ENCODE results near the gene TCF3.
"Not testable (repeated sequence)": the region's sequence is repeated elsewhere in the genome, so short reads cannot be mapped to it uniquely, and the experiment has no call there.

Gene TCF3

DNA sequence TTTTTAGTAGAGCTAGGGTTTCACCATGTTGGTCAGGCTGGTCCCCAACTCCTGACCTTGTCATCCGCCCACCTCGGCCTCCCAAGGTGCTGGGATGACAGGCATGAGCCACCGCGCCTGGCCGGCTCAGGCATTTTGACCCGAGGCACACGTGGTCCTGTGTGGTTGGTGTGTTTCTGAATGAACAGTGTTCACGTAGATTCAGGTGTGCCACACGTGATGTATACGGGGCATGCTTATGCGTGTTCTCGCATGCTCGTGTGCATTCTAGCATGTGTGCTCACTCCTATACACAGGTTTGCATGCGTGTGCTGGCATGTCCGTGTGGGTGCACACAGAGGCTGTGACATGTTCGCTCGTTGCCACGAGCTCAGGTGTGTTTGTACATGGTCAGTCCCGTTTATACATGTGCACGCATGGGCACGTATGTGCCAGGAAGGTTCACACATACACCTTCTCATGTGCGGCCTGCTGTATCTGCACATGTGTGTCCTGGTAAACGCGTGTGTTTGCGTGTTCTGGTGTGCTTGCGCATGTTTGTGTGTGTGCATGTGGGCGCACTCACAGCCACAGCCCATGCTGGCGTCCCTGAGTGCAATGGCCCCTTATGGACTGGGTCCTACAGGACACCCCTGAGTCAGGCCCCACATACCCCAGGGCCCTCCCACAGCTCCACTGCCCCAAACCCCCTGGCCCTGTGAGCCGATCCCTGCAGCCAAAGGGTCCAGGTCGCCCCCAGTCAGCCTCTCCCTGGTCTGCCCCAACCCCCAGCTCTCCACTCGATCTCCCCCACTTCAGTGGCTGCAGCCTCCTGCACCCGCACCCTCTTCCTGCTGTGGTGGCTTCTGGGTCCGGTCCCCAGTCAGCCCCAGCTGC lies 20.6 kb upstream of the TCF3 start:
- no peak for DNase-seq

DNA sequence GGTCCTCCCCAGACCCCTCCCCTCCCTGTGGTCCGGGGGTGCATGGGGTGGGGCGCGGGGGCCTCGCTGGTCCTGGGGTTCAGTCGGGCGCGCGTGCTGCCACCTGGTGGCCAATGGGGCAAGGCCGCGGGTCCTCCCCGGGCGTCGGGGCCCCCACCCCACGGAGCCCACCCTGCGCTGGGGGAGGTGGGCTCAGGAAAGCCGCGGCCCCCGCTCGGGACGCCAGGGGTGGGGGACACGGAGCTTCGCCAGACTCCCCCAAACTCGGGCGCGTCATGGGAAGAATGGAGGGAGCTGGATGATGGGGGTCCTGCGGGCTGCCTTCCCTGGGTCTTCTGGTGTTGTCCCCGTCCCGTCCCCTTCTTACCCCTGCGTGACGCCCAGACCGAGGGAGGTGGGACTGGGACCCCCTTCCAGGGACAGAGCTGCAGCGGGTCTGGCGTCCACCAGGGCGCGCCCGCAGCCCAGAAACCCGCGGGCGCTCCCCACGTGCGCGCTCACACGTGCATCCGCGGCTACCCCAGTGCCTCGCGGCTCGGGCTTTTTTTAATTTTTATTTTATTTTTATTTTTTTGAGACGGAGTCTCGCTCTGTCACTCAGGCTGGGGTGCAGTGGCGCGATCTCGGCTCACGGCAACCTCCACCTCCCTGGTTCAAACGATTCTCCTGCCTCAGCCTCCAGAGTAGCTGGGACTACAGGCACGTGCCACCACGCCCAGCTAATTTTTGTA lies 19.8 kb upstream of the TCF3 start:
- no peak for DNase-seq

DNA sequence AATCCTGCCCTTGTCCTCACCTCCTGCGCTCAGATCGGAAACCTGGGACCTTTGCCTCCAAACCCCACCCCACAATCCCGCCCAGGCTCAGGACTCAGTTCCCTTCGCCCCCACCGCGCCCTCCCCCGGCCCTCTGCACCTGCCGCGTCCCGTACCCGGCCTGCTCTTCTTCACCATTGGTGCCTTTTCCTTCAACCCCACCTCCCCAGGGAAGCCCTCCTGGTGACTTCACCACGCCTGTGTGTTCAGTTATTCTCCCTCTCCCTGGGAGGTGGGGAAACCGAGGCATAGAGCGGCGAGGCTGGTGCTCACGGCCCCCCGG lies 19.3 kb upstream of the TCF3 start:
- no peak for DNase-seq

DNA sequence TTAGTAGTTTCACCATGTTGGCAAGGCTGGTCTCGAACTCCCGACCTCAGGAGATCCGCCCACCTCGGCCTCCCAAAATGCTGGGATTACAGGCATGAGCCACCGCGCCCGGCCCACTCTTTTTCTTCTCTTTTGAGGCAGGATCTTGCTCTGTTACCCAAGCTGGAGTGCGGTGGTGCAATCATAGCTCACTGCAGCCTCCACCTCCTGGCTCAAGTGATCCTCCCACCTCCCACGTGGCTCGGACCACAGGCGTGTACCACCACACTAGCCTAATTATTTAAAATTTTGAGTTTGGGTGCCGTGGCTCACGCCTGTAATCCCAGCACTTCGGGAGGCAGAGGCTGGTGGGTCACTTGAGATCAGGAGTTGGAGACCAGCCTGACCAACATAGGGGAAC lies 18.3 kb upstream of the TCF3 start:
- not testable (repeated sequence) for DNase-seq

DNA sequence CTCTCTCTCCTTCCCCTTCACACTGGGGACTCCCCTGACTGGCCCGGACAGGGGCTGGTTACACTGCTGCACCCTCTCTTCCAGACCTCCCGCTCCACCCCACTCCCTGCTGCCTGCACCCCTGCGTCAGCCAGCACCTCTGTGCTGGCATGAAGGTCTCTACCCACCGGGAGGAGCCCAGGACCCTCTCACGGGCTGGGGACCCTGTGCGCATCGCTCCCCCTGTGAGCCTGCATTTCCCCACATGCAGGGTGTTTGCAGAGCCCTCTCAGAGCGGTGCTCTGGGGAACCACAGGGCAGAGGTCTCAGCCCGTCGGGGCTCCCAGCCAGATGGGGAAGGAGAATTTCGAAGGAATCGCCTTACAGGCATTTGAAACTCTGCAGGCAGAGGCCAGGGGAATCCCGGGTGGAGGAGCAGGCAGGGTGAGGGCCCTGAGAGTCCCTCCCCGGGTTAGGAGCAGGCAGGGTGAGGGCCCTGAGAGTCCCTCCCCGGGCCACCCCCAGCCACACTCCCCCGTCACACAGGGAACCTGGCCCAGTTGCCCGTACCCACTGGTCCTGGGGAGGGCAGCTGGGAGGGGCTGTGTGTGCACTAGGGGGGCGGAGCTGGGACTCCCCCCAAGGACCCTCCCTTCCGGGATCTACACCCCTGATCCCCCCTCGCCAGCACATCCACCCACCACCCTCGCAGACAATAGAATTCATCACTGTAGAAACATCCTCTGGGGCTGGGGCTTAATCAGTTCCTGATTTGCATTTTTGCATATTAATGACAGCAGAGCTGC lies 16.3 kb upstream of the TCF3 start:
- no peak for DNase-seq

DNA sequence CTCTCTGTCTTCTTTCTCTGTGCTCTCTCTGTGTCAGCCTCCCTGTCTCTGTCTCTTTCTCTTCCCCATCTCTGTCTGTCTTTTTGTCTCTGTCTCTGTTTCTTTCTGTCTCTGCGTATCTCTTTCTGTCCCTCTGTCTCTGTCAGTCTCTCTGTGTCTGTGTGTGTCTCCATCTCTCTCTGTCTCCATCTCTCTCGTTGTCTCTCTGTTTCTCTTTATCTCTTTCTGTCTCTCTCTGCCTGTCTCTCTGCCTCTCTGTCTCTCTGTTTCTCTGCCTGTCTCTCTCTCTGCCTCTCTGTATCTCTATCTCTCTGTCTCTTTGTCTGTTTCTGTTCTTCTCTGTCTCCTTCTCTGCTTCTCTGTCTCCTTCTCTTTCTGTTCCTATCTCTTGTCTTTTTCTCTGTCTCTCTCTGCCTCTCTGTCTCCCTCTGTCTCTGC lies 15.7 kb upstream of the TCF3 start:
- no peak for DNase-seq

DNA sequence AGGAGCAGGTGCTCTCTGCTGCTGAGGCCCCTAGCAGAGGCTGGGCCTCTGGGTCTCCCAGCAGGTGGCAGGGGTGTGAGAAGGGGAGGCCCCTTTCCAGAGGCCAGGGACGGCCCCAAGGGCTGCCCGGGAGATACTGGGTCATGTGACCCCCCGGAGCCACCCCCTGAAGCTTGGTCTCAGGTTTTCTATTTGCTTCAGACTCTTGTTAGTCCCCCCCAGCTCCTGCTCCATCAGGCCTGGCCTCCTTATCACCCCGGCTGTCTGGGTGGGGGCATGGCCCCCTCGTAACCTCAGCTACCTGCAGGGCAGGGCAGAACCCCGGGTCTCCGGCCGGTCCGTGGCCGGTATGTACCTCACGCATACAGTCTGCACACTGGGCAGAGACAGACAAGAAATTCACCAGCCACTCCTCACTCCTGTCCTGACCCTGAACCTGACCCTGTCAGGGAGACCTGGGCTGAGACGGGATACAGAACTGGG lies 13.2 kb upstream of the TCF3 start:
- no peak for DNase-seq

DNA sequence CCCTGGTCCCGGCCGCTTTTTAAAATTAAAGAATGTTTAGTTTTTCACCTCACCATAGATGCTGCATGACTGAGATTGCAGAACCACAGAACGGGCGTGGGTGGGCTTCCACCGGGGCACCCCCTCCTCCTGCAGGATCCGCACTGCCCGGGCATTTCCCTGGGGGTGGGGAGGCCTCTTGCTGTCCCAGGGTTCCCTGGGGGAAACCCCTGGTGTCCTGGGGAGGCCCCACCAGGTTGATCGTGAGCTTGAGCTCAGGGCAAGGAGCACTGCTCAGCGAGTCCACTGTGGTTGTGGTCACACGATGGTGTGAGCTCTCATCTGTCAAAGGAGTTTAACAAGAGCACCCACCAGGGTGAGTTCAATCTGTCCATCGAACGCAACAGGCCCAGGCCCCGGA lies 11.4 kb upstream of the TCF3 start:
- no peak for DNase-seq

DNA sequence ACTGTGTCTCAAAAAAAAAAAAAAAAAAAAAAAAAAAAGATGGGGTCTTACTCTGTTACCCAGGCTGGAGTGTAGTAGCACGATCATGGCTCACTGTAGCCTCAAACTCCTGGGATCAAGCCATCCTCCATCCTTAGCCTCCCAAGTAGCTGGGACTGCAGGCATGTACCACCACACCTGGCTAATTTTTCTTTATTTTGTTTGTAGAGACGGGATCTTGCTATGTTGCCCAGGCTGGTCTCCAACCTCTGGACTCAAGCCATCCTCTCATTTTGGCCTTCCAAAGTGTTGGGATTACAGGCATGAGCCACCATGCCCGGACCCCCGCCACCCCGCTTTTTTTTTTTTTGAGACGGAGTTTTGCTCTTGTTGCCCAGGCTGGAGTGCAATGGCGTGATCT lies 10.8 kb upstream of the TCF3 start:
- DNase-seq = not testable (repeated sequence)

DNA sequence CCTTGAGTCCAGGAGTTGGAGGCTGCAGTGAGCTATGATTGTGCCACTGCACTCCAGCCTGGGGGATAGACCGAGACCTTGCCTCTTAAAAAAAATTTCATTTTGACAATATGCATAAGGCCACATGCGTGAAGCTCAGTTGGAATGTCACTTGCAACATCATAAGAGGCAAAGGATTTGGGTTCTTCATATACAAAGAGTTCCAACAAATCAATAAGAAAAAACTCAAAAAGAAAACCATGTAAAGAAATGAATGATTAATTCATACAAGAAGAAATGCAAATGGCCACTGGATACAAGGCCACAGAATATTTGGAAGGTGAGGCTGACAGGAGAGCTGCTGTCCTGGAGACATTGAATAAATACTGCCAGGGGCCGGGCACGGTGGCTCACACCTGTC lies 9.6 kb upstream of the TCF3 start:
- DNase-seq = no peak

DNA sequence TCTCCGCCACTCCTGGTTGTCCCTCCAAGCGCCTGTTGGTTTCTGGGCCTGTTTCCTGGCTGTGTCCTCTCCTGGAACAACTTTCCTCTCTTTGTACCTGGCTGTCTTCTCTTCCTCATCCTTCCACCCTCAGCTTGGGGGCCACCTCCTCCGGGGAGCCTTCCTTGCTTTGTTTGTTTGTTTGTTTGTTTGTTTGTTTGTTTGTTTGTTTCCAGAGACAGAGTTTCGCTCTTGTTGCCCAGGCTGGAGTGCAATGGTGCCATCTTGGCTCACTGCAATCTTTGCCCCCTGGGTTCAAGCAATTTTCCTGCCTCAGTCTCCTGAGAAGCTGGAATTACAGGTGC lies 6.6 kb upstream of the TCF3 start:
- DNase-seq = no peak

DNA sequence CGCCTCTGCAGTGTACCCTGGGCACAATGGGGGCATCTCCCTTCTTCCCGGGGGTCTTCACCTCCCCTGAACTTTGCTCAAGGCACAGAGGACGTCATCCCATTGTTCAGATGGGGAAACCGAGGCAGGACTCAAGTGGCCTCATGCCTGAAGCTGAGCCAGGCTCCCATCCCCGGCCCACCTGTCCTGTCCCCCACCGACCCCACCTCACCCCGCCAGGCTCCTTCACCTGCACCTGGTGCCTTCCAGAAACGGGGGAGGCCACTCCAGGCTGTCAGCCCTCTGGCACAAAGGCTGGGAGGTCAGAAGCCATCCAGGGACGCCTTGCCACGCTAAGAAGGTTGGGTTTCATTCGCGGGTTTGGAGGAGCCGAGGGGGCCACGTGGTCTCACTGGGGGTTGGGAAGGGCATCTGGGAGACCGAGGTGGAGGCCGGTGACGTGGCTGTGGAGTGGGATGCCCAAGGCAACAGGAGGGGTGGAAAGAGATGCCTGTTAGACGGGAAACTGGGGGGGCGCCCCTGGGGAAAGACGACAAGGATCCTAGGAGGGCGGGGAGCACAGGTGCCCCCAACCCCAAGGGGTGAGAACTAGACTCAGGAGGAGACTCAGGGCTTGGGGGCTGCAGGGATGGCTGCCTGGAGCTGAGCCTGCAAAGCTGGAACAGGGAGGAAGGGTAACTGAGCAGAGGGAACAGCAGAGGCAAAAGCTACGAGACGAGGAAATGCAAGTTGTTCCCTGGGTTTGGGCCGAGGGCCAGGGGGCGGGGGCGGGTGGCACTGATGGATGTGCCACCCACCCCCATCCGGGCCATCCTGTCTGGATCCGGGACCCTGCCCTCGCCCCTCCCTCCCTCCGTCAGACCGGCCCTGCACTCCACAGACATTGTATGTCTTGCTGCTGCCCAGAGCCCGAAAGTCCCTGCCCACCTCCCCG lies 6.0 kb upstream of the TCF3 start:
- no peak for DNase-seq

DNA sequence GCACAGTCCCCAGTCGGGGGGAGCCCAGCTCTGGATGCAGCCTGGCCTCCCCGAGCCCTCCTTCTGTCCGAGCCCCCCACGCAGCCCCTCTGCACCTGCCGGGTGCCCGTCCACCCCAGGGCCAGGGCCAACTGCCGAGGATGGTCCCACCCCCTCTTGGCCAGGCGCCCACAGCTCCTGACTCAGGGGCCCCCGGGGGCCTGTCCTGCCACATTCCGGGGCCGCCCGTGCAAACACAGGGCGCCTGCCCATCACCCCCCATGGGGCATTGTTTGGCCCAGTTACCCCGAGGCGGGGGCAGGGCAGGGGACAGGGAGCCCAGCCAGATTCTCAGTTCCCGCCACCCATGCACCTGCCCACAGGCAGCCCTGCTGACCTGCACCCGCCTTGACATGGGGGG lies 5.3 kb upstream of the TCF3 start:
- no peak for DNase-seq

DNA sequence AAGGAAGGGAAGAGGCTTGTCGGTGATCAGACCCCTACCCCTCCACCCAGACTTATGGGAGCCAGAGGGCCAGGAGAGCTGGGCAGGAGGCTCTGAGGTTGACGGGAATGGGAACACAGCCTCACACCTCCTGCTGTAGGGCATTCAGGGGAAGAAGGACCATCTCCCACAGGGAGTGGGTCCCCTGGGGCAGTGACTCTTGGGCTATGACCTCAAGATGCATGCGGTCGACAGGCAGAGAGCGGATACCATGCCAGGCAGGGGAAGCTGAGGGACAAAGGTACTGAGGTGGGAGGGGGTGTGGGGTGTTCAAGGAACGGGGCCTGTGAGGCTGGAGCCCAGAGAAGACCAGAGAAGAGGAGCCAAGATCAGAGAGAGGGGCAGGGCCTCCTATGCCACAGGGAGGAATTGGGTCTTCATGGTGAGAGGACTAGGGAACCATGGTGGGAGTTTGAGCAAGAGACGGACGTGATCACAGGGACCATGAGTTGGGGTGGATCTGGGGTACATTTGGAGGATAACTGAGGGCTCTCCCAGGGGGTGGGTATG lies 4.6 kb upstream of the TCF3 start:
- no peak for DNase-seq

DNA sequence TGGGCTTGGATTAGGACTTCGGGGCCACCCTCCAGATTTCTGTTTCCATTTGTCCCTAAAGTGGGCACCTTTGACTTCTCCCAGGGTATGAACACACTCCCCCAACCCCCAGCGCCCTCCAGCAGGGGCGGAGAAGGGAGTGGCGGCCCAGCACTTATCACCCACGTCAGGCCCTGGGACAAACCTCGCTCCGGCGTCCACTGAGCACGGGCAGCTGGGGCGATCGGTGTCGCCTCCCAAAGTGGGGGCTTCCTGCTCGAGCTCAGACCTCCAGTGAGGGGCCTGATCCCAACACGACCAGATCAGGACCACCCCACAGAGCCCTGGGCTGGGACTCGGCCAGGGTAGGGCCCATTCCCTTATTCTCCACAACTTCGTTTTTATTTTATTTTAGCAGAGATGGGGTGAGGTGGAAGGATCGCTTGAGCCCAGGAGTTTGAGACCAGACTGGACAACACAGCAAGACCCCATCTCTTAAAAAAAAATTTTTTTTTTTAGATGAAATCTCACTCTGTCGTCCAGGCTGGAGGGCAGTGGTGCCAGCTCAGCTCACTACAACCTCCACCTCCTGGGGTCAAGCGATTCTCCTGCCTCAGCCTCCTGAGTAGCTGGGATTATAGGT lies 3.7 kb upstream of the TCF3 start:
- no peak for DNase-seq

DNA sequence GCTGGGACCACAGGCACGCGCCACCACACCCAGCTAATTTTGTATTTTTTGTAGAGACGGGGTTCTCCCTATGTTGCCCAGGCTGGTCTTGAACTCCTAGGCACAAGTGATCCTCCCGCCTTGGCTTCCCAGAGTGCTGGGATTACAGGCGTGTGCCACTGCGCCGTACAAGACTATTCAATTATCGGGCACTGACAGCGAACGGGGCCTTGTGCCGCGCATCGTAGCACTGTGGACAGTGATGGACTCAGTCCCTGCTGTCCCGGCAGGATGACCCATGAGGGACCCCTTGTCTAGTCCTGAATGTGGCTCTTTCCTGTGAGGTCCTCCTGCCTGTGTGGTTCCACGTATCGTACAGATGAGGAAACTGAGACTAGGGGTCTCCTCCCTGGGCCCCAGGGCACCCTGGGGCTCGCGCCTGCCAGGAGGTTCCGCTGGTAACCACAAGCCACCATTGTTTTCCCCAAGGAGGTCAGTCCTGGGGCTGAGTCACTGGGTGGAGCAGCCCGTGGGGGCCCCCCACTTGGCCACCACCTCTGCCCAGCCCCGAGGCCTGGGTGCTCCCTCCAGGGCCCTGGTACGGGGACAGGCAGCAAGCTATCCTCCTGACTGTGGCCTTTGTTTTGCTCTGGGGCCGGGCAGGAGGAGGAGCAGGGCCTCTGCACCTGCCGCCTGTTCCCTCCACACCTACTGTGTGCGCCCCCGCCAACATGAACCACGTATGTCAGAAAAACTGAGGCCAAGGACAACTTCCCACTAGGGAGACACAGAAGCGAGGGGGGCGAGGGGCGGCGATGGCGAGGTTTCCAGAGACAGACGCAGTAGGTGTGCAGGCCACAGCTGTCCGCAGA lies 2.9 kb upstream of the TCF3 start:
- DNase-seq = no peak

DNA sequence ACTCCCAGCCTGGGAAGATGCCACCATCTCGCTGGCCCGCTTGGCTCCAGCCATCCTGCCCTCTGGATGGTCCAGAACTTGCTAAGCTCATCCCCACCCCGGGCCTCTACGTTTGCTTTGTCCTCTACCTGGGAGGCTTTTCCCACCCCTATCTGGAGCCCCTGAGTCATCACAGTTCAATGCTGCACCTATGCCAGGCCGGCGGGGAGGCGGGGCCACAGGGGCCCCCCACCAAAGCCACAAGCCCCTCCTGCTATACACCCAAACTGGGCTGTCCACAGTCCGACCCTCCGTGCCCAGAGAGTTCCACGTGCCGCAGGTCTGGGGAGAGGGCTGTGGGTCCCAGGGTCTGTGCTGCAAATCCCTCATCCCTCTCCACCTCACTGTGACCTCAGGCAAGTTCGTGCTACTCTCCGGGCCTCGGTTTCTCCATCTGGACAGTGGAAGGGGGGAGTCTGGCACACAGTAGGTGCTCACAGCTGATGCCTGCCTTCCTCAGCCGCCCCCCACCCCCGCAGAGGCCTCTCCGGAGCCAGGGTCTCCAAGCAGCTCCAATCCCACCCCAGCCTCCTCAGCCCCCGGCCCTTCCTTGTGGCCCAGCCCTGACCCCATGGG lies 1.9 kb upstream of the TCF3 start:
- DNase-seq = no peak

DNA sequence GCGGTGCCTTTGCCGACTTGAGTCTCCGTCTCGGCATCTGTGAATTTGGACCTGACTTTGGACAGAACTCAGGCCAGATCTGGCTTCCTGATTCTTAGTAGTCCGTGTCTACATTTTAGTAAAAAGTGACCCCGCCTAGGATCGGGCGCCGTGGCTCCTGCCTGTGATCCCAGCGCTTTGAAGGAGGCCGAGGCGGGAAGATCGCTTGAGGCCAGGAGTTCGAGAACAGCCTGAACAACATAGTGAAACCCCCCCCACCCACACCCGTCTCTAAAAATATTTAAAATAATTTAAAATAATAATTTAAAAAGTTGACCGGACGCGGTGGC lies 849 bp upstream of the TCF3 start:
- peak; percentile 52 for DNase-seq

DNA sequence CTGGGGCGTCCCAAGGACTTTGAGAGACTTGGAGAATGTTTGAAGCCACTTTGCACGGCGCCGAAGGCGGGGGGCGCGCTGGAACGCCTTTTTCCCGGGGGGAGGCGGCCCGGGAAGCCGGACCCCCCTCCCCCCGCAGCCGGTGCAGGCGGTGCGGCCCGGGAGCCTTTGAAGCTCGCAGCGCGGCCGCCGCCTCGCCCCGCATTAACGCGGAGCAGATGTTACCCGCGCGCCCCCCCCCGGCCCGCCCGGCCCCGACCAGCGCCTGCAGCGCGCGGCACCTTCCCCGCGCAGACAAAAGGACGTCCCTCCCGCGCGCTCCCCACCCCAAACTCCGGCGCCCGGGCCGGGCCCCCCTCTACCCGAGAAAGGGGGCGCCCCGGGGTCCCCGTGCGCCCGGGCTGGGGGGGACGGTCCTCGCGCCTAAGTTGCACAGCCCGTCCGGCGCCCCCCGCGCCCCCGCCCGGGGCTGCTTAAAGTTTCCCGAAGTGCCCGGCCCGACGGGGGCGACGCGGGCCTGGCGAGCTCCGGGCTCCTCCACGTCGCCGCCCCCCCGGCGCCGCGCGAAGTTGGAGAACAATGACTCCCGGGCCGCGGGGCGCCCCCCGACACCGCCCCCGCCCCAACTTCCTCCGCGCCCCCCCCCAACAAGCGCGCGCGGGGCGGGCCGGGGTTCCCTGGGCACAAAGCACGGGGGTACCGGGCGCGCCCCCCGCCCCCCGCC lies 685 bp downstream of the TCF3 start:
- DNase-seq = peak; percentile 12

Measured in NCI-H510A treated with DMSO at 0.1 percent for 48 hours (cell line).